SIG-M5 treated with dmso at 0.1 percent for 504 hours (cell line): ENCODE measurements around the gene CCDC102B.
"Not testable (repeated sequence)": the region's sequence is repeated elsewhere in the genome, so short reads cannot be mapped to it uniquely, and the experiment has no call there.

Experiments
- DNase-seq: peaks from one replicate; lab custom pipeline; 2025; ENCODE audit not compliant: unreplicated experiment; lab: John Stamatoyannopoulos, UW

The CCDC102B gene

DNA sequence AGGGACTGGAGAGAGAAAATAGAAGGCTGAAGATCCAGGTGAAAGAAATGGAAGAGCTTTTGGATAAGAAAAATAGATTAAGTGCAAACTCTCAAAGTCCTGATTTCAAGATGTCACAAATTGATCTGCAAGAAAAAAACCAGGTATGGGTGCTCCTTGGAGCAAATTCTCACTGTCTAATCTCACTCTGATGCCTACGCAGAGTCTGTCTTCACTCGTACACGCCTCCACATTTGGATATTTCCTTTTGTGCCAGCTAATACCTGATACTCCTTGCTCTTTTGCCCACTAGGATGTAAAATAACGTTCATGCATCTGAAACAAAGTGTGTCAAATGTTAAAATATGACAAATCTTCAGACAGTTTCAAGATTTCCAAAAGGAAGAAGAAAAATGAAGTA is 99.4 kb downstream of the CCDC102B start:
- no peak for DNase-seq

DNA sequence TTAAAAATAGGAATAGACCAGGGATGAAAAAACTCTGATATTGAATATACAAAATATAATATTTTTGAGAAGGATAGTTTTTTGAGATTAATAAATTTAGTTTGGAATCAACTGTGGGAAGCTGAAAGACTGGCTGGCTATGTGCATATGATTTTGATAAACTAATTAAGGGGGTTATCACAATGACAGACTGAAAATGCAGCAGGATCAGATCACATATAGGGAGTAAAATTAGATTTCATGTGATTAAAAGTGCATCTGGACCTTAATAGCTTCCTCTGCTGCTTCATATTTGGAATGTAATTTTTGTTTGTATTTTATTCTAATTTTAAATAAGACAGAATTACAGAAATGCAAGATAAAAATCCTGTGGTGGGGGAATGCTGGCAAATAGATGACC is 111.7 kb downstream of the CCDC102B start:
- no peak for DNase-seq

DNA sequence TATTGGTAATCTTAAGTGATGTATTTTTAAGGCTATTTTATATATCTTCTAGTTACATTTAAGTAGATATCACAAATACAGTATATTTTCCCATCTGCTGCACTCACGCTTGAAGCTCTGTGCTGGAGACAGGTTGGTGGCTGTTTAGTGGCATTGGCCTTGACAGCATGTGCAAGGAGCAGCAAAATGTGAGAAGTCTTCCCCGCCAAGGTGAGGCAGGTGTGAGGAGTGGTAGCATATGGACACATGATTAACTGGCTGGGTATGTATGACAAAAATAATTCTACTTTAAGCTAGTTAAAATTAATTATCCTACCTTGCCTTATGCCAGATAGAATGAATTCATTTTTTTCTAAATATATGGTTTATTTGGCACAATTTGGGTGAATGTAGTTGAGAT is 117.2 kb downstream of the CCDC102B start:
- no peak for DNase-seq

DNA sequence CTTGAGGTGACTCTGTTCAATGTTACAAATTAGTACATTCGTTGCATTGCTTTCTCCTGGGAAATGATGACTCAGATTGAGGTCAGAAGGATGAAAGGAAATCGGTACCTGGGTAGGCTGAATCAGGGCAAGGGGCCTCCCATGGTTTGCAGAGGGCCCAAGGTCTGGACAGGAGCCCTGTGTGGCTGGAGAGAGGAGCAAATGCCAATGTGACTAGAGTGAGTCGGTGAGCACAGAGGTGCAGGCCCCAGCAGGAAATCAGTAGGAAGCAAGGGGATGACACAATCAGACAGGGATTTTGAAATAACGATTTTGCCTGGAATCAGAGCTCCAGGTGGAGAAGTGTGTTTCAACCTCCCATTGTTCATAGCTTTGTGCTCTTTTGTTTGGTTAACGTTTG is 118.9 kb downstream of the CCDC102B start:
- no peak for DNase-seq

DNA sequence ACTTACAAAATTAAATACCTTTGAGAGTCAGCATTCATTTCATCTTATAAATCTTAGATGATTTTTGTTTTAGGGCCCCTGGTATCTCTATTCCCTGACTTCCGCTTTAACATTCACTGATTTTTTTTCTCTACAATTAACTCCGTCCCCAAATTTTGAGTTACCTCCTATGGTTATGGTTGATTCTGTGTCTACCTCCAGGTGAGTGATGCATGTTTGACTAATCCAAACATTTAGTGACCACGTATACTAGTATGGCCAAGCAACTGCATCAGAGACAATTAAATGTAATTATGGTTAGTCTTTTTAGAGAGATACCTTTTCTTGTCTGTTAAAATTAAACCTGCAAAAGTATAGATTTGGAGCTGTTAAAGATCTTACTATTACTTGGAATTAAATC is 120.3 kb downstream of the CCDC102B start:
- DNase-seq: no peak

DNA sequence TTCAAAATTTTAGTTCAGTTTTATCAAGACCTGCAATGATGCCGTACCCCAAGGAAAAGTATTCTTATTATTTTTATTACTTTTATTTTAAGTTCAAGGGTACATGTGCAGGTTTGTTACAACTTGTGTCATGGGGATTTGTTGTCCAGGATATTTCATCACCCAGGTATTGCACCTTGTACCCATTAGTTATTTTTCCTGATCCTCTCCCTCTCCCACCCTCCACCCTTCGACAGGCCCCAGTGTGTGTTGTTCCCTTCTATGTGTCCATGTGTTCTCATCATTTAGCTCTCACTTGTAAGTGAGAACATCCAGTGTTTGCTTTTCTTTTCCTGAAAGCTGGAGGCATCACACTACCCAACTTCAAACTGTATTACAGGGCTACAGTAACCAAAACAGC is 122.0 kb downstream of the CCDC102B start:
- no peak for DNase-seq

DNA sequence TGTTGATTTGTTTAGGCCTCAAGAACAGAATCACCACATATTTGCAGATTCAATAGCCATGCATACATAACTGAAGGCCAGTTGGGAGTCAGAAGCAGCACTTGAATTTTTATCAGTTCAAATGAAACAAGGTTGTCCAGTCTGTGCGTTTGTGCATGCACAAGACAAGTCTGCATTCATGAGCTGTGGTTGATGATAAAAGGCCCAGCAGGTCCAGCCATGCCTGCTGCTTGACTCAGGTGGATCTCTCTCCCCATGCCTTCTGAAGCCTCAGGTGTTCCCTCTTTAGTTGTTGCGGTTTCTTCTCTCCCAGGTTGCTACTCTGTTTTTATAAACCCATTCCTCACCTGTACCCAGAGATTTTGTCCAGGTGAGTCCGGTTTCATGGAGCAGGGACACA is 124.5 kb downstream of the CCDC102B start:
- no peak for DNase-seq

DNA sequence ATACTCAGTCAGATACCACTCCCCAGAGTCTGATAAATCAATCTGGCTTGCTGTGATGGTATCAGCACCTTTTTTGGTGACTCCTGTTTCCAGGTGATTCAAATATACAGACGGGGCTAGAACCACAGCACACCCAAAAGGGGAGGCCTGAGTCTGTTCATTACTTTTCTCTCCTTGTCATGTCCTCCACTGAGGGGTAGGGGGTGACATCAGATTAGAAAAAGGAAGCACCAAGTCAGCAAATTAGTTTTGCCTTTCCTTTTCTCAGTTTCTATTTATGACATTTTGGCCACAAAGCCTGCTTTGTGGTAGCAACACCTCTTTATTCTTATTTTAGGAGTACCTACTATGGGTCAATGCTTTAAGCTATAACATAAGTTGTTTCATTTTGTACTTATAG is 127.4 kb downstream of the CCDC102B start:
- no peak for DNase-seq

DNA sequence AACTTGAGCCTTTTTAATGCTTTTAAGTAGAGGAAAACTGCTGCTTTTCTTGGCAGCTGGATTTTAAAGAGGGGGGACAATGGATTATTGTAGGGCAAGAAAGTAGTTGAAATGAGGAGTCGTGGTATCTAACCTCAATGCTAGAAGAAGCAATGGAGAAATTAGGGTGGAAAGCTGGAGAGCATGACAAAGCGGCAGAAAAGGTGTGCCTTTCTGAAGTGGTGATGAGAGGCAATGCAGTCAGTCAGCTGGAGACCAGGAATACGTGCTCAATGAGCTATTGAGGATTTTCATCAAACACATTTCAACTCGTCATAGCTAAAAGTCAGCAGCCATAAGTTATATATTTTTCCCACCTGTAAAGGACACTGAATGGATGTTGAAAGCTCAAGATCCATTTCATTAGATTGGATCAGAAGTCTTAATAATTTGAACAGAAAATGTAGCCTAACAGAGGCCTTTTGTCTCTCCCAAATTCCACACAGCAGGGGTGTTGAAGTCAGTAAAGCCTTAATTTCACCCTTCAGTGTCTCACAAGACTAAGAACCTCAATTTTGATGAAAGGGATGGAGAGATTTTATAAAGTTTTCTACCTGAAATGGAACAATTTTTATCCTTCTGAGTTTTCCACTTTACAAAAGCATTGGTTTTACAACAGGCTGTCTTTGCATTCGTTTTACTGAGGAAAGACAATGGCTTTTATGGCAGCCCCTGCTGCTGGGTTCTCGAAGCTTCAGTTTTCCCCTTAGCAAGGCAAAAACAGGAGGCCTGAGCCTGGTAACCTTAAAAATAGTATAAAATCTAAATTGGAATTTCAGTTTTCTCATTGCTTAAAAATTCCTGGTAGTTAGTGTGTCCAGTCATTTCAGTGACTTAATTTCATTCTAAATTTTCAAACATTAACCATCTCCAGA is 131.1 kb downstream of the CCDC102B start:
- no peak for DNase-seq

DNA sequence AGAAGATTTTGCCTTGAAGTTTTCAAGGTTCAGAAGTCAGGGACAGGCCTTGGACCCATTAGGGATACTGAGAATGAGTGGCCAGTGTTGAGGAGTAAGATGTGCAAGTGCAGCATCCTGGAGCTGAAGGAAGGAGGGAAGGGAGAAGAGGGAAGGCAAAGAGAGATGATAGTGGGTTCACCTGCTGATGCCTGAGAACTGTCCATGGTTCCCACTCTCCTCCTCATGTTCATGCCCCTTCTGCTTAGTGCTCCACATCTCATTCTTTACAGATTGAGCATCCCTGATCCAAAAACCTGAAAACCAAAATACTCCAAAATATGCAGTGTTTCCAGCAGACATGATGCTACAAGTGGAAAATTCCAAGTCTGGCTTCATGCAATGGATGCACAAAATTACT is 137.8 kb downstream of the CCDC102B start:
- no peak for DNase-seq

DNA sequence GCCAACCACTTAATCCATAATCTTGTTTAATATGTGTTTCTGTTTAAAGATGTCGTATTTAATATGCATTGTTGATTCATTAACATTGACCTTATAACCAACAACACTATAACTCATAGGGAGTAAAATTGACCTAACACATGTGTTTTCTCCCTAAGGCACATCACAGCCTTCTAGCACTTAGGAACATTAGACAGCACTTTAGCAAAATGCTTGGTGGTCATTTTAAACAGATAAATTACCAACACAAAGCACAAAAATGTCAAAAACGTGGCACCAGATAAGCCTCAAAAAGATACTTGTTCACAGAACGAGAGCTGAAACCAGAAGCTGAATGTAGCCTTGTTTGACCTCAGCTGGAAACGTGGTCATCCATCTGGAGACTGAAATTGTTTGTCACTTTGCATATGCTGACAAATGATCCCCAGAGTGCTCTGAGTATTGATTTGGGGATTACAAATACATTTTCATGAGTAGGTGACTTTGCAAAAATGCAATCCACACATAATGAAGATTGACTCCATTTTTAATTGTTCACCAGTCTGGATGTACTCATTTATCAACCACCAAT is 139.2 kb downstream of the CCDC102B start:
- DNase-seq: no peak

DNA sequence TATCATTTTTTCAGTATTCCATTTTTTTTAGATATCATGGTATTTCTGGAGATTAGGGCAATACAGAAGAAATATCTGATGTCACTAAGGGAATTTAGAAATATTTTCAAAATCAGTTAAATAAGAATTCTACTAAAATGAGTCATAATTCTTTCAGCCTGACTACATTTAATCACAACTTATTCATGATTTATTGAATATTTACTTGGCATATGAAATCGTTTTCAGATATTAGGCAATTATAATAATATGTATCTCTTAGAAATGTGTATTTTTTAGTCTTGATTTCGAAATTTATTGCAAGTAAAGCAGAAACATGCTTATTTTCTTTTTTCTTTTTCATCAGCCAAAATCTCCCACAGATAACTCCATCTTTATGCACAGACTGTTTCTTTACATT is 142.2 kb downstream of the CCDC102B start:
- DNase-seq: no peak

DNA sequence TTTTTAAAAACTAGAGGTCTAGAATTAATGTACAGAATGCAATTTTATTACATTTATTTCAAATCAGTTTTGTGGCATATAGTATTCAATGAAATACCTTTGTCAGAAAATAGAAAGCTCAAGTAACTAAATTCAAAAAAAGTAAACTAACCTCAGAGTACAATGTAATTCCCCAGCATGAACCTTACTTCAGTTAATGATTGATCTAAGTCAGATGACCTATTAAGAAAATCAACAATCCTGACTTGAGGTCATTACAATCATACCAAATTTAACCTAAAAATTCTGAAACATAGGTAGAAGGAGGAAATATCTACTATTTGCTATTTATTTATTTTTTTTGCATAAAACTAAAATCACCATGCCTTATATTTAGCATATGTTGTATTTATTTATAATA is 142.9 kb downstream of the CCDC102B start:
- no peak for DNase-seq

DNA sequence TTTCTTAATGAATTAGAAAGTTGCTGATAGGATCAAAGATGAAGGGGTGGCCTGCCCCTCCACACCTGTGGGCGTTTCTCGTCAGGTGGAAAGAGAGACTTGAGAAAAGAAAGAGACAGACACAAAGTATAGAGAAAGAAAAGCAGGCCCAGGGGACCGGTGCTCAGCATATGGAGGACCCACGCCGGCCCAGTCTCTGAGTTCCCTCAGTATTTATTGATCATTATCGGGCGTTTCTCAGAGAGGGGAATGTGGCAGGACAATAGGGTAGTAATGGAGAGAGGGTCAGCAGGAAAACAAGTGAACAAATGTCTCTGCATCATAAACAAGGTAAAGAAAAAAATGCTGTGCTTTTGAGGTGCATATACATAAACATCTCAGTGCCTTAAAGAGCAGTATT is 144.3 kb downstream of the CCDC102B start:
- no peak for DNase-seq

DNA sequence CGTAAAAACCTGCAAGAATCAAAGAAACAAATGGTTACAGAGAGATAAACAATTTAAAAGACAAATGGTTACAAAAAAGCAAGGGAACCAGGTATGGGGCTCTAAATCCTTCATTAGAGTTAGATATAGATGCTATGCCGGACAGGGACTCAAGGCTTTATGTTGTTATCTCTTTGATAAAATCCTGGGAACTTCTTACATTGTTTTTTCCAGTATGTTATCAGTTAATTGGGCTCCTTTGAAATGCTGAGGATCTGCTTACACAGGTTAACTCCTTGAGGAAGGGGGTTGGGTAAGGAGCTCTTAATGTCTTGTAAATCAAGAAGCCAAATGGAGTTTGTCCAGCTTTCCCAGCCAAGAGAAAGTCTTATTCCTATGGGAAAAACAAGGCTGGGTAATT is 146.0 kb downstream of the CCDC102B start:
- not testable (repeated sequence) for DNase-seq

DNA sequence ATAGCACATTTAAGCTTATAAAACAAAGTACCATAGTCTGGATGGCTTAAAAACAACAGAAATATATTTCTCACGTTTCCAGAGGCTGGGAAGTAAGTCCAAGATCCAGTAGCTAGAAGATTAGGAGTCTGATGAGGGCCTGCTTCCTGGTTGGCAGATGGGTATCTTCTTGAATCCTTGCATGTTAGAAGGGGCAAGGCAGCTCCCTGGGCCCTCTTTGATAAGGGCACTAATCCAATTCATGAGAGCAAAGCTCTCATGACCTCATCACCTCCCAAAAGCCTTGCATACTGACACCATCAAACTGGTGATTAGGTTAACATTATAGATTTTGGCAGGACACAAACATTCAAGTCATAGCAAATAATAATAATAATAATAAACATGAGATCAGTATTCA is 146.4 kb downstream of the CCDC102B start:
- DNase-seq: no peak

DNA sequence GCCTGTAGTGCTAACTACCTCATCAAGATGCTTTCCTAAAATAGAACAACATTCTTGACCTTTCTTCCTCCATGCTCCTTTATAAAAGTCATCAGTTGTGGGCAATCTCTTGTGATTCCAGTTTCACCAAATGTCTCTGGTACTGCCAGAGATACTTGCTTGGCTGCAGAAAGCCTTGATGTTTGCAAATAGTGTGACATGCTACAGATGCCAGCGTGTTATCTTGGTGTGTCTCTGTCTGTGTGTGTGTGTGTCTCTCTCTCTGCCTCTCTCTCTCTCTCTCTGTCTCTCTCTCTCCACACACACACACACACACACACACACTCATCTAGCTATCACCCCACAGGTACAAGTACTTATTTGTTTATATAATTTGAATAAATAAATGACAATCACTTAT is 146.9 kb downstream of the CCDC102B start:
- DNase-seq: no peak

DNA sequence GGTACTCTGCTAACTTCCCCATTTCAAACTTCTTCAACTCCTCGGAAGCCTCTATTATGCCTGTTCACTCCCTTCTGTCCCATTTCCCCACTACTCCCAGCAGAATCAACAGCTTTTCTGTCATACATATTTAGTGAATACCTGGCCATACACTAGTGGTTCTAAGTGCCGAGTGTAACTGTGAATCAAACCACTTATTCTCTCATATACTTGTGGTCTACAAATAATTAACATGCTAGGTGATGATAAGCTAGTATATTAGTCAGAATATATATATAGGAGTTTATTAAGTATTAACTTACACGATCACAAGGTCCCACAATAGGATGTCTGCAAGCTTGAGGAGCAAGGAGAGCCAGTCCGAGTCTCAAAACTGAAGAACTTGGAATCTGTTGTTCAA is 150.7 kb downstream of the CCDC102B start:
- no peak for DNase-seq

DNA sequence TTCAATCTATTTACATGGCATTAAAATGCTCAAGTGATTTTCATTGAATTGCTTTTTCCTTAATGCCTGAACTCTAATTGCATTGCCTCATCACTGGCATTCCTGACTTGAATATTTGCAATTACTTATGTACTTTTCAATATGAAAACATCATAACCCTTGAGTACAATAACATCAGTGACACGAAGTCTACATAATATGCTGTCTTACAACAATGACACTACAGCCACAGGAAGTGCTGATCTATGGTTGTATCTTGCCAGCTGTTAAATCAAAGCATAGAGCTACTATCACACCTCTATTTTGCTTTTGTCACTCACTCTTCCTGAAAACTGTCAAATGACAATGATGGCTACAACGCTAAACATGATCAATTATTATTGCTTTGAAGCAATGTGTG is 156.9 kb downstream of the CCDC102B start:
- DNase-seq: no peak

DNA sequence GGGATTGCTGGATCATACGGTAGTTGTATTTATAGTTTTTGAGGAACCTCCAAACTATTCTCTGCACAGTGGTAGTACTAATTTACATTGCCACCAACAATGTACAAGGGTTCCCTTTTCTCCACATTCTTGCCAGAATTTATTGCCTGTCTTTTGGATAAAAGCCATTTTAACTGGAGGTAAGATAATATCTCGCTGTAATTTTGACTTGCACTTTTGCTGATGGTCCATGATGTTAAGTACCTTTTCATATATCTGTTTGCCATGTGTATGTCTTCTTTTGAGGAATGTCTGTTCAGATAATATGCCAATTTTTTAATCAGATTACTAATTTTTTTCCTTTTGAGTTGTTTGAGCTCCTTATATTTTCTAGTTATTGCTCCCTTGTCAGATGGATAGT is 158.8 kb downstream of the CCDC102B start:
- DNase-seq: no peak

DNA sequence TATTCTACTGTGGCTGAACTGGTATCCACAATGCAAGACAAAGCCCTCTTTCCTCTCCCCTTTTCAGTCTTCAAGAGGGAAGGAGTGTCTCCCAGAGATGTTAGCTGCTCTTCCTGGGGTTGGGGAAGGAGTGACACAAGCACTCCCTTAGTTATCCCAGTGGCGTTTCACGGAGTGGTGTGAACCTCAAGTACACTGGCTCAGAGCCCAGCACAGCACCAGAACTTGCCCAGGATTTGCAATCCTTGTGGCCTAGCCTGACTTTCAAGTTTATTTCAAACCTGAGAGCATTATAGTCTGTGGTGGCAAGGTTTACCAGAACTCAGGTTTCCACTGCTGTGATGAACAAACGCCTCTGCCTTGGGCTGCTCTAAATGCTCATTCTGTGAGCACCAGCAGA is 162.5 kb downstream of the CCDC102B start:
- no peak for DNase-seq

DNA sequence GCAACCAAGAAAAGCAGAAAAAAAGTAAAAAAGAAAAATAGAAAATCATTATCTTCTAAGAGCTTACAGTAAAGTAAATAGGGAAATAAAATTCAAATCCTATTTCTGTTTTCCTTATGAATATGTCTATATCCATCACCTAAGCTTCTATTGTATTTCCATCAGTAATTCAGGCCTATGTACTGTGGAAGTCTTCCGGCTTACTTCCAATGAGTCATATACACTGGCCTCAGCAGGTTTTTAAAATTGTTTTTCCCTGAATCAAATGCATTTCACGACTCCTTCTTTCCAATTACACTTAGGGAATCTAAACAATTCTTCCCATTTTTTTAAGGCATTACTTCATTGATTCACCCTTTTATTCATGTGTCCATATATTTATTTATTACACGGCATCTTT is 164.7 kb downstream of the CCDC102B start:
- no peak for DNase-seq

DNA sequence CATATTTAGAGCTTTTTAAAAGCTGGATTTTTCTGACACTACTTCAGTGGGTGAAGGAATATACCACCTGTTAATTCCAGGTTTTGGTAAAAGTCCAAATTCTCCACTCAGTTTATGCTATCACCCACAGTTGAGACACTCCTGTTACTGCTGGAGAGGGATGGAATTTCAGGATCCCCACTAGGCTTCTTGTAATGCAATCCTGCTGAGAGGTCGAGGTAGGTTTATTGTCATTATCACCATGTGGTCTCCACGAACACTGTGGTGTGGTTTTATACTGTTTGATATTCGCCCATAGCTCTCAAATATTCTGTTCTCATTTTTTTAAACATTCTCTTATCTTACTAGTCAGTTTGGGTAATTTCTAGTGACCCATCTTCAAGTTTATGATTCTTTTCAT is 167.9 kb downstream of the CCDC102B start:
- no peak for DNase-seq
